Testis (tissue), 2 donors: Measurements from ENCODE around the gene MNX1.

Experiments
- CTCF ChIP-seq, 3 experiments: fragments of 450-650 bp in 2 of 3; fragments of 200-600 bp in 1 of 3; sonication (generic) in 1 of 3; IDR thresholded peaks; one replicate each; pipeline ENCODE4 v1.5.1; 2016 to 2019; ENCODE audit warnings: antibody characterized with exemption in 3 of 3, mild to moderate bottlenecking in 2 of 3, moderate library complexity in 1 of 3
- POLR2A ChIP-seq: fragments of 450-650 bp; IDR thresholded peaks from one replicate; pipeline ENCODE4 v1.6.1; 2017; ENCODE audit warnings: antibody characterized with exemption, mild to moderate bottlenecking, moderate library complexity

GRCh38 chr7:157037635-157038034, 27.2 kb upstream of the MNX1 start:
- TF ChIP-seq CTCF (IDR thresholded peaks at IDR 0.05) = no peak
- no peak for TF ChIP-seq POLR2A
